GM06990 (cell line): ENCODE measurements around the gene XYLT2.
"Not testable (repeated sequence)": the region's sequence is repeated elsewhere in the genome, so short reads cannot be mapped to it uniquely, and the experiment has no call there.

ENCODE experiments used
- DNase-seq: peaks from one replicate; pipeline ENCODE4 v3.0.0-alpha.2; 2011; ENCODE audit not compliant: insufficient read length; ENCODE audit errors: extremely low read depth
- H3K27me3 ChIP-seq: replicated peaks from 2 replicates; pipeline ENCODE4 v1.6.0; 2011; ENCODE audit warnings: low read length; ENCODE audit not compliant: control insufficient read depth, insufficient read depth
- H3K36me3 ChIP-seq: 2 replicates; pipeline ENCODE4 v1.5.1; 2011; ENCODE audit warnings: low read length; ENCODE audit not compliant: control insufficient read depth, insufficient read depth
- H3K4me3 ChIP-seq: replicated peaks from 2 replicates; pipeline ENCODE4 v1.5.1; 2011; ENCODE audit warnings: low read depth, mild to moderate bottlenecking, control low read depth, low read length
- TF ChIP-seq, protein P1 (sequence below): IDR thresholded peaks from 2 replicates; pipeline ENCODE4 v1.5.1; 2011; ENCODE audit warnings: low read length, control low read depth, mild to moderate bottlenecking, inconsistent platforms; ENCODE audit not compliant: insufficient read depth, poor library complexity, severe bottlenecking

The XYLT2 gene

DNA sequence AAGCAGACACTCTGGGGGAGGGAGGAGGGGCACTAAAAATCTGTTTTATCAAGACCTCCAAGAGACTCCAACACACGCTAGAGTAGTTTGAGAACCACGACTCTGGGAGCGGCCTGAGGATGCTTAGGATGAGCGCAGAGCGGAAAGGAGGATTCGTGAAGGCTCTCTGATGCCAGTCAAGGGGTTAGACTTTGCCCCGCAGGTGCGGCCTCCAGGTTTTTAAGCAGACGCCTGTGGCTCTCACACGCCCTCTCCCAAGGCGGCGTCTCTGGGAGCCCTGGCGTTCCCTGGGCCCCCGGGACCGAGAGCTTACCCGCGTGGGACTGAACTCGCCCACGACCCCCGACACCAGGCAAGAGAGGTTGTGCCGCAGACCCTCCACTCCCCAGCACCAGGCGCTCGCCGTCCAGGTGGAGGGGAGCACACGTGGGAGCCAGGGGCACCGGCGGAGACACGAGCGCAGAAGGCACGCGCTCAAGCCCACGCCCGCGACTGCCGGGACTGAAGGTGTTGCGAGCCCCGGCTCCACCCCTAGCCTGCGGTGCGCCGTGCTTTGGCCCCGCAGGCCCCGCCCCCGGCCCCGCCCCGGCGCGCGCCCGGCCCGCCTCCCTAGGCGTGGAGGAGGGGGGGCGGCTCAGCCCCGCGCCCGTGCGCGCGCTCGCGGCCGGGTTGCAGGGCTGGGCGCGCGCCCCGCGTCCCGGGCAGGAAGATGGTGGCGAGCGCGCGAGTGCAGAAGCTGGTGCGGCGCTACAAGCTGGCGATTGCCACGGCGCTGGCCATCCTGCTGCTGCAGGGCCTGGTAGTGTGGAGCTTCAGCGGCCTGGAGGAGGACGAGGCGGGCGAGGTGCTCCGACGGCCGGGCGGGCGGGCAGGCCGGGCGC, at the start of gene XYLT2:
XYLT2 (plus strand) TSS at position 695 of the 881 bp plus-strand sequence; CDS start at position 710, 15 bp downstream.
- peak; percentile 92 for DNase-seq
- TF ChIP-seq, protein P1, sequence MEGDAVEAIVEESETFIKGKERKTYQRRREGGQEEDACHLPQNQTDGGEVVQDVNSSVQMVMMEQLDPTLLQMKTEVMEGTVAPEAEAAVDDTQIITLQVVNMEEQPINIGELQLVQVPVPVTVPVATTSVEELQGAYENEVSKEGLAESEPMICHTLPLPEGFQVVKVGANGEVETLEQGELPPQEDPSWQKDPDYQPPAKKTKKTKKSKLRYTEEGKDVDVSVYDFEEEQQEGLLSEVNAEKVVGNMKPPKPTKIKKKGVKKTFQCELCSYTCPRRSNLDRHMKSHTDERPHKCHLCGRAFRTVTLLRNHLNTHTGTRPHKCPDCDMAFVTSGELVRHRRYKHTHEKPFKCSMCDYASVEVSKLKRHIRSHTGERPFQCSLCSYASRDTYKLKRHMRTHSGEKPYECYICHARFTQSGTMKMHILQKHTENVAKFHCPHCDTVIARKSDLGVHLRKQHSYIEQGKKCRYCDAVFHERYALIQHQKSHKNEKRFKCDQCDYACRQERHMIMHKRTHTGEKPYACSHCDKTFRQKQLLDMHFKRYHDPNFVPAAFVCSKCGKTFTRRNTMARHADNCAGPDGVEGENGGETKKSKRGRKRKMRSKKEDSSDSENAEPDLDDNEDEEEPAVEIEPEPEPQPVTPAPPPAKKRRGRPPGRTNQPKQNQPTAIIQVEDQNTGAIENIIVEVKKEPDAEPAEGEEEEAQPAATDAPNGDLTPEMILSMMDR: no peak
- Histone ChIP-seq H3K27me3 (no peaks in the 10 kb centered on the region), H3K36me3 (no peaks in the 10 kb centered on the region; the same call in 1 of the 2 replicates), H3K4me3 (peak within 1 kb of the TSS; percentile 82)

DNA sequence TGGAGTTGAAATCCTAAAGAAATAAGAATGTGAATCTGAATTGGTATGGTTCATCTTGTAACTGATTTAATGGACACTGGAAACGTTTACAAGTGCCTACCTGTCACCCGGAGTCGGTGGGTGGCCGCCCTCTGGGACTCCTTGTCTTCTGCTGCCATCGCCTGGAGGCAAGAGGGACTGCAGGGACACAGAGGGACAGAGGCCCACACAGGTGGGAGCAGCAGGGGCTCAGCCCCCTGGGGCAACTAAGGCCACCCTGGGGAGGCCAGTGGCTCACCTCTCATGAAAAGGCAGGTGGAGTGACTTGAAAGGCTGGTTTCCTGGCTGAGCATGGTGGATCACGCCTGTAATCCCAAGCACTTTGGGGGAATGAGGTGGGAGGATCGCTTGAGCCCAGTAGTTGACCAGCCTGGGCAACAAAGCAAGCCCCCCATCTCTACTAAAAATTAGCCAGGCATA, 48.5 kb upstream of the XYLT2 start:
- no peaks in the 10 kb centered on the region for H3K27me3 ChIP-seq
- peak; percentile 46 for DNase-seq
- no peaks in the 10 kb centered on the region for H3K36me3 ChIP-seq
- TF ChIP-seq, protein P1: peak; percentile 97
- no peak overlapping the region for H3K4me3 ChIP-seq

DNA sequence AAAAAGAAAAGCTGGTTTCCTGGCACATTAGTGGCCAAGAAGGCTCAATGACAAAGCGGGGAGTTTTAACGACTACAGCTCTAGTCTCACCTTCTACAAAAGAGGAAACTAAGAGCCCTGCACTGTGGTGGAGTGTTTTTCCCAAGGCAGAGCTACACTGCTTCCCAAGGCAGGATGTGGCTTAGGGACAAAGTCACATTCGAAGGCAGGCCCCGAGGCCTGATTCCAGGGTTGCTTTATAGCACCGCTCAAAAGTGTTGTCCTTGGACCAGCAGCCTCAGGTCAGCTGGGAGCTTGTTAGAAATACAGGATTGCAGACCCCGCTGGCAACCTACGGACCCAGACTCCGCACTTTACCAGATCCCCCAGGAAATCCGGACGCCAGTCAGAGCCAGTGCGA, 47.9 kb upstream of the XYLT2 start:
- TF ChIP-seq, protein P1: no peak
- no peak overlapping the region for H3K4me3 ChIP-seq
- no peaks in the 10 kb centered on the region for H3K27me3 ChIP-seq
- H3K36me3 ChIP-seq: no peaks in the 10 kb centered on the region
- DNase-seq: no peak

- TF ChIP-seq, protein P1: no peak
- H3K36me3 ChIP-seq: no peaks in the 10 kb centered on the region
- no peak for DNase-seq
- H3K27me3 ChIP-seq: no peaks in the 10 kb centered on the region
- no peak overlapping the region for H3K4me3 ChIP-seq
Measured at GRCh38 chr17:50299776-50300175, 46.1 kb upstream of the XYLT2 start.

GRCh38 chr17:50300824-50301223, 45.1 kb upstream of the XYLT2 start:
- H3K27me3 ChIP-seq, DNase-seq, H3K36me3 ChIP-seq, H3K4me3 ChIP-seq: not testable (repeated sequence)

DNA sequence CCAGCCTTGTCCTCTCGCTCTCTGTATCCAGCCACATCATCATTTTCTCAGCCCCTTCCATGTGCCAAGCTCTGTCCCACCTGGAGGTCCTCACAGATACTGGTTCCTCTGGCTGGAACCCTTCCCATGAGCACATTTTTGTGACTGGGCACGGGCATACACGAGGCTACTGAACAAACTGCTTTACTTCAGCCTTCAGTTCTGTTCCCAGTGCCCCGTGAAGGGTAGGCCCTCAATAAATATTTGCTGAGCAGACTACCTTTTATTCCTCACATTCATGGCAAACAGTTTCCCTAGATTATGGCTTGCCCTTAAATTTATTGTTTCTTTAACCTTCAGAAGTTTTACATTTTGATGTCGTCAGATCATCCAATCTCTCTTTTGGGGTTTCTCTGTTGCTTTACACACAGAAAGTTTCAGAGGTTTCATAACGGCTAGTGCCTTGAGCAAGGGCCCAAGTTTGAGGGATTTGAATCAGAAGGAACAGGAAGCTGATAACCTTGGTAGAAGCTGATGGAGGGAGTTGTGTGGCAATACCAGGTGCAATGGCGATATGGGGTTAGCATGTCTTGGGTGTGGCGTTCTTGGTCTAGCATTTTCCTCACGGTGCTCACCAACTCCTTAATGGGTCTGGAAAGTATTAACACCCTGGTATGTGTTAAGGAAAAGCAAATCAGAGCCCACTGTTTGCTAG, 43.9 kb upstream of the XYLT2 start:
- DNase-seq: no peak
- Histone ChIP-seq H3K27me3 (no peaks in the 10 kb centered on the region), H3K4me3 (no peak overlapping the region), H3K36me3 (no peaks in the 10 kb centered on the region)
- TF ChIP-seq, protein P1: no peak
